HG03039 (cell line): Measurements from ENCODE around the gene DUSP2.

Experiments
- ATAC-seq: cut with Tn5 transposase; IDR thresholded peaks from one replicate; pipeline ENCODE4 v1.9.1; 2021; ENCODE audit warnings: mild to moderate bottlenecking, moderate library complexity; ENCODE audit not compliant: unreplicated experiment

Gene DUSP2

GRCh38 chr2:96145036-96145847, at the start of gene DUSP2:
Gene DUSP2, minus strand, starts transcription at chr2:96145440. Its CDS starts 86 bp downstream, at chr2:96145354.
- peak; percentile 39 for ATAC-seq

GRCh38 chr2:96191937-96192670, 46.9 kb upstream of the DUSP2 start:
- no peak for ATAC-seq

- no peak for ATAC-seq
These were observed 43.7 kb upstream of the DUSP2 start for GRCh38 chr2:96188821-96189526.

GRCh38 chr2:96186562-96186961, 41.3 kb upstream of the DUSP2 start:
- ATAC-seq, result no peak

GRCh38 chr2:96185516-96185915, 40.3 kb upstream of the DUSP2 start:
- ATAC-seq, result no peak

GRCh38 chr2:96184989-96185388, 39.7 kb upstream of the DUSP2 start:
- no peak for ATAC-seq

GRCh38 chr2:96184188-96184587, 38.9 kb upstream of the DUSP2 start:
- no peak for ATAC-seq

GRCh38 chr2:96181529-96181928, 36.3 kb upstream of the DUSP2 start:
- ATAC-seq, result no peak

GRCh38 chr2:96180521-96180920, 35.3 kb upstream of the DUSP2 start:
- ATAC-seq, result no peak

- ATAC-seq, result no peak
These were observed 34.8 kb upstream of the DUSP2 start for GRCh38 chr2:96180002-96180401.

- no peak for ATAC-seq
These were observed 31.4 kb upstream of the DUSP2 start for GRCh38 chr2:96176661-96177060.

- ATAC-seq, result no peak
These were observed 30.7 kb upstream of the DUSP2 start for GRCh38 chr2:96175951-96176350.

GRCh38 chr2:96174251-96175144, 29.3 kb upstream of the DUSP2 start:
- ATAC-seq, result no peak

- no peak for ATAC-seq
These were observed 26.6 kb upstream of the DUSP2 start for GRCh38 chr2:96171831-96172230.

- ATAC-seq, result no peak
These were observed 25.4 kb upstream of the DUSP2 start for GRCh38 chr2:96170626-96171025.

- no peak for ATAC-seq
These were observed 24.7 kb upstream of the DUSP2 start for GRCh38 chr2:96169868-96170507.

GRCh38 chr2:96167407-96168013, 22.3 kb upstream of the DUSP2 start:
- no peak for ATAC-seq

- ATAC-seq, result peak; percentile 66
These were observed 19.4 kb upstream of the DUSP2 start for GRCh38 chr2:96164459-96165184.
